Gastroesophageal sphincter (tissue), 3 donors: Measurements from ENCODE around the gene MTA3.

Source experiments
- CTCF ChIP-seq, 4 experiments: fragments of 200-600 bp in 2 of 4; fragments of 450-650 bp in 2 of 4; sonication (generic) in 1 of 4; IDR thresholded peaks; one replicate each; pipeline ENCODE4 v1.5.1; 2017 to 2019; ENCODE audit warnings: antibody characterized with exemption in 4 of 4, mild to moderate bottlenecking in 2 of 4, moderate library complexity in 2 of 4
- EP300 ChIP-seq: sonication (generic); formaldehyde crosslinking; IDR thresholded peaks from one replicate; pipeline ENCODE4 v1.6.1; 2017; ENCODE audit warnings: antibody characterized with exemption, mild to moderate bottlenecking

- TF ChIP-seq CTCF (IDR thresholded peaks at IDR 0.05) (no peak), EP300 (no peak)
These were observed 4.1 kb downstream of the MTA3 start for GRCh38 chr2:42572297-42573081.
